OCI-M1 (cell line): ENCODE data around the gene HDAC4.

Source experiments
- DNase-seq: peaks from one replicate; lab custom pipeline; 2025; lab: John Stamatoyannopoulos, UW

The HDAC4 gene

DNA sequence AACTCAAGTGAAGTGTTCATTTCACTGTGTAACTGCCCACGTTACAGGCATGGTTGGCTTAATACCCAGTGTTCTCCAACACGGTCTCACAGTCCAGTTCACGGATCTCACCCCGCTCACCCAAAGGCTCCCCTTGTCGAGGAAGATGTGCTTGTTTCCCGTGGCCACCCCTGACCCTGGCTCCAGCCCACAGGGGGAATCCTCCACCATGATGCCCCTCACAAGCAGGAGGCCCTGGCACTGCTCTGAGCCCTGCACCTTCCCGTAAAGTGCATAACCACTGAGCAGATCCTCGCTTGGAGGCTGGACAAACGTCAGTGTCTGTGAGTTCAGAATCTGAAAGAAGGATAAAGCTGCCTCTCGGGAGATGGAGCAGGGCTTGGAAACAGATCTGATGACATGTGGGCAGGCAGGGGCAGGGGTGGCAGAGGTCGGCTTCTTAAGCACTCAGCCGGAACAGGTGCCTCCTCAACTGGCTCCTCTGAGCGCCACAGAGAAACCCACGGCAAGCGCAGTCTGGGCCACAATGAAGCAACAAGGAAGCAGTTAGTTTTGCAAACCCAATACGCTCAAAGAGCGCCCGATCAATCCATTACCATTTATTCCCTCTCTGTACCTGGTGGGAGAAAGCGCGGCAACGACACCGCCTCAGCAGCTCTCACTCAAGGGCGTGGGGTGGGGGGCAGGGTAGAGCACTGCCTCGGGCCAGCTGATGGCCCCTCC is 17.6 kb downstream of the HDAC4 start:
- DNase-seq: no peak

DNA sequence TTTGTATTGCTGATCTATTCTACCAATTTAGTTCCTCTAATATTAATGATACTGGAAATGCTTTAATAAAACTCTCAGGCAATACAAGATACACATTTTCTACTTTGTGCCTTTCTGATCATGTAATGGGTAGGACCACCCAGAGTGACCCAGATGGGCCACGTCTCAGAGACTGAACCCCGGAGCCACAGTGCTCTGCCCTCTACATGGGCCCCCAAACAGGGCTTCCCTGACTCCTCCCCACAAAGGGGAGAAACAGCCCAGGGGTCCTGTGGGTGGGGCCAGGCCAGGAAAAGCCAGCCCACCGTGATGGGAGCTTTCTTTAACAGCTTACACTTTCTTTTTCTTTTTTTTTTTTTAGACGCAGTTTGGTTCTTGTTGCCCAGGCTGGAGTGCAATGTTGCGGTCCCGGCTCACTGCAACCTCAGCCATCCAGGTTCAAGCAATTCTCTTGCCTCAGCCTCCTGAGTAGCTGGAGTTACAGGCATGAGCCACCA is 18.4 kb downstream of the HDAC4 start:
- no peak for DNase-seq

DNA sequence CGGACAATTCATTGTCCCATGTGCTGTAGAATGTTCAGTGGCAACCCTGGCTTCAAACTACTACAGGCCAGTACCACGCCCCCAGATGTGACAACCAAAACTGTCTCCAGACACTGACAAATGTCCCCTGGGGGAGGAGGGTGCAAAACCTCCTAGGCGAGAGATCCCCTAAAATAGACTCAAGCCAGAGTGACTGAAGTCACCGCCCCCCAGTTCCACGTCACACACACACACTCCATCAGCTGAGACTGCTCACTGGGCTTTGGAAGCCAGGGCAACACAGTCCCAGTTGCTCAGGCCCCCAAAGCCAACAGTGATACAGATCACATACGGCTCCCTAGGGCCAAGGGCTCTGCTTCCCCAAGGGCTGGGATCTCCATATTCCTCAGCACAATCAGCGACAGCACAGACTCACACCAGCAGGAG is 19.1 kb downstream of the HDAC4 start:
- DNase-seq: no peak

DNA sequence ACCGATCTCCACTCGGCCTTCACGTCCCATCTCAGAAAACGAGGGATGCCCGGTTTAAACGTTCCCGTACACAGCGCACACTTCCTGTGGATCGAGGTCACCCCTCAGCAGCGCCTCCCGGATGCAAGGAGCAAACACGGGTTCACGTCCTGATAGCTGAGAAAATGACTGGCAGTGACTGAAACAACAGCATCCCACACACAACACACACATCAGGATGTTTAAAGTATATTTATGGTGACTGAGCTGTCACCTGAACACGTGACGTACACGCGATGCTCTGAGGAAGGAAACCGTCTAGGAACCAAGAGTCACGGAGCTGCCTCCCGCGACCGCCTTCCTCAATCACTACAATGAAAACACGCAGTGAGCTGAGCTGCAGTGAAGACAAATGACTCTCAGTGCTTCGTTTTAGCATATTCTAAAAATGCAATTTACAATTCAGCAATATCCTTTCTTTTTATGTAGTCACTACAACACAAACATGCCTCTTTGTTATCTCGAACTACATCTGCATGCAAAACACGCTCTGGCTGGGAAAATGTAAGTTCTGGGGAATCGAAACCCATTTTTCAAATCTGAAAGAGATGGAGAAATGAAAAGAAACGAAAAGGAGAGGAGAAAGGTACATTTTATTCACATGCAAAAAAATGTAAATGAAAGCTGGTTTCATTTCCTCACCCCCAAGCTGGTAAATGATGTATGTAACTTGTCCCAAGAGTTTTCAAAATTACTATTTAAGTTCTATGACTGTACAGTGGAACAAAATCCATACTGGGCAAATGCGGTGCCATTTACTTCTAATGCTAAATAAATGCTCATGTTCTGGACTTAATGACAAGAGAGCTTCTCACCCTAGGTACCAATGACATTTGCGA is 19.8 kb downstream of the HDAC4 start:
- no peak for DNase-seq

DNA sequence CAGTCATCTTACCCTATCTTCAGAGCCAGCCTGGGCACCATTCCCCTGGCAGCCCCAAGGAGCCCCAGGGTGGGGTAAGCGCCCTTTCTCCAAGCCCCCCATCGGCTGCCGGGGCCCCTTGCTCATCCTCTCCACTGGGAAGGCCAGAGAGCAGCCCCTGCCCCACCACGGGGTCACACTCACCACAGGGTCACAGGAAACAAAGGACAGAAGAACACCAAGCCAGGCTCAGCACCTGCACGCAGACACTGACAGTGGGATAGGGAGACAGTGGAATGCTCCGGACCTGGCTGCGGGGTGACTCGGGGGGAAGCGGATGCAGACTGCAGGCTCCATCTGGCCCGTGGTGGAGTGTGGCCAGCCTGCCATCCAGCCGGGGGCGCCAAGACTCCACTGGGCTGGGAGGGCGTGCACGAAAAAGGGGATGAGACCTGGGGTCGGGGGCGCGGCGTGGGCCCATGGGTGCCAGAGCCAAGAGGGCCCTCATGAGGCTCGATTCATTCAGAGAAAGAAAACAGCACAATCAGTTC is 21.1 kb downstream of the HDAC4 start:
- no peak for DNase-seq

DNA sequence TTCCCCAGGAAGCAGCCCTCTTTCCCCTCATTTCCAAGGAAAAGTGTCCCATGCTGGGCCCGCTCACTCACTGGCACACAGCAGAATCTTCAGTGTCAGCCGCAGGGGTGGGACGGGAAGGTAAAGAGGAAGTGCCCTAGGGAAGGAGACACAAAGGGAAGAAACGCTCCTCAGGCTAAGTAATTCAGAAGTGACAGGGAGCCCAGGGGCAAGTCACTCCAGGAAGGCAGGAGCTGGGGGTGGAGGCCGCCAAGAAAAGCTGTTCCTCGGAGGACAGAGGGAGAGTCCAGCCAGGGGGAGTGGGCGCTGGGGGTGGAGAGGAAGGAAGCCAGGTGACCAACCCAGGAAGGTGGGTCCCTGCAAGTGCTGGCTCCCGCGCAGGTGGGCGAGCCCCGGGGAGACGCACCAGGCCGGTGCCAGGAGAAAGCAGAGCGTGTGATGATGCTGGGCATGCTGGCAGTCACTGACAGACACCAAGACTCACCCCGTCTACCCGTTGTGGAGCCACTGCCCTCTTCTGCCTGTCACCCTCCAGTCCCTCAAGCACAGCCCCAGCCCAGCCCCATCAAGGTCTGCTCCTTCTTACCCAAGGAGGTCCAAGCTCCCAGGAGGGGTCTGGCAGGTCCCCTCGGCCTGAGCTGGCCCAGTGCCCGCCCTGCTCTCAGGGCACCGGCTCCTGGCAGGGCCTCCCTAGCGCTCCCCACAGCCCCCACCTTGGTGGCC is 21.7 kb downstream of the HDAC4 start:
- no peak for DNase-seq

DNA sequence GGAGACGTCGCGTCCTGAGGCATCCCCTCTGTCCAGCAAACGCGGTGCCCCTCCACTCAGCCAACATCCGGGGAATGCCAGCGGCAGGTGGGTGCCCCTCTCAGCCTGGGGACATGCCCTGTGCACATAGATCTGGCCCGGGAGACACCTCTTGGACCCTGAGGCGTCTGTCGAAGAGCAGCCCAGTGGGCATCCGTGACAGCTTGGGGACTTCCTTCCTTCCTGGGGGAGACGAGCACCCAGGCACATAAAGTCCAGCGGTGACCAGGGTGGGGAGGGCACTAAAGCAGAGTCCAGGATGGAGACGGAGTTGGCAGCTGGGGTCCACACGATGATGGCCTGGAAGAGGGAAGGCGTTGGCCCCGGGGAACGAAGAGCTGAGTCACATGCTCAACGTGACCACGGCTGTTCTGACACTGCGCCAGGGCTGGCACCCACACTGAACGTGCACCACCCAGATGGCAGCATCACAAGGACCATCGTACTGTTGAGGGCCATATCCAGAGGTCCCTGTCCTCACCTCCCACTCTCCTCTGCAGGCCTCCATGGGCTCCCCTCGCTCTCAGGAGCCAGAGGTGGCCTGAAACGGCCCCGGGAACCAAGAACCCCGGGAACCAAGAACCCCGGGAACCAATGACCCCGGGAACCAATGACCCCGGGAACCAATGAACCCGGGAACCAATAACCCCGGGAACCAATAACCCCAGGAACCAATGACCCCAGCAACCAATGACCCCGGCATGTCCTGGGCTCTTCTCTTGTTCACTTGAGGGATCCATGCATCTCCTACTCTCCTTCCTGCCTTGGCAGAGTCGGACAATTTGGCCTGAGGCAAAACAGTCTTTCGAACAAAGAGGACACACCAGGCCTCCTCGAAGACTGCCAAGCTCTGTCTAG is 22.6 kb downstream of the HDAC4 start:
- DNase-seq: no peak

DNA sequence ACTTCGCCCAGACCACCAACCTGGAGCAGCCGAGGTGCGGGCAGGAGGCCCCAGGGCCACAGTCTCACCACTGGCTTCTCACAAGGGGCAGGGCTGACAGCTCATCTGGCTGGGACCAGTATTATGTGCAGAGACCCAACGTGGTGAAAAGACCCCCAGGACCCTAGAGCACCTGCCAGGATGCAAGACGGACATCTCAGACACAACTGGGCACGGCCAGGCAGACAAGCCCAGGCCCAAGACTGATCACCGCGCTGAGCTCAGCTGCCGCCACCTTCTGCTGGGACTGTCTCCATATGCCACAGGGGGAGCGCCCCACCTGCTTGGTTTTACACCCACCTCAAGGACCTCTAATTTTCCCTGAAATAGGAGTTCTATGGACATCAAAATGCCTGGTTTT is 23.2 kb downstream of the HDAC4 start:
- DNase-seq: no peak

DNA sequence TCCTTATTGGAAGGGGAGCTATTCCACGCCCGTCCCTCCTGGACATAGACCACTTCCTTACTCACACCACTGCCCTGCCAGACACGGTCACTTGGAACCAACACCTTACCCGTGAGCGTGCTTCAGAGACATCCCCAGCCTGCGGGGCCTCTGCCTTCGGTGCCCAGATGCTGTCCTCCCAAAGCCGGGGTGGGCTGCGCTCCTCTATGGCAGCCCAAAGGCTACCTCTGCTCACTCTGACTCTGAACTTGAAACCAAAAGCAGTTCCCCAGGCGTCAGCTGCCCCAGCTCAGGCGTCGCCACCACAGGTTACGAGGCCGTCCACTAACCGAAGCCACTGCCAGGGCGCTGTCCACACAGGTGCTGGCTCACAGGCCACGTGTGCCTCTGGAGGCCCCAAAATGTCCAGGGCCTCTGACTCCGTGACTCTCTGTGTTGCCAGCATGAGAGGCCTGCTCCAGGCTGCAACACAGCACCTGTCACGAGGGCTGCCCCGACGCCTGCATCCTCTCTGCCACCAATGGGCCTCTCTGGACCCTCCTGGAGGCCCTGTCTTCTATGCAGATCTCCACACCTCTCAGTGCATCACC is 23.8 kb downstream of the HDAC4 start:
- no peak for DNase-seq

DNA sequence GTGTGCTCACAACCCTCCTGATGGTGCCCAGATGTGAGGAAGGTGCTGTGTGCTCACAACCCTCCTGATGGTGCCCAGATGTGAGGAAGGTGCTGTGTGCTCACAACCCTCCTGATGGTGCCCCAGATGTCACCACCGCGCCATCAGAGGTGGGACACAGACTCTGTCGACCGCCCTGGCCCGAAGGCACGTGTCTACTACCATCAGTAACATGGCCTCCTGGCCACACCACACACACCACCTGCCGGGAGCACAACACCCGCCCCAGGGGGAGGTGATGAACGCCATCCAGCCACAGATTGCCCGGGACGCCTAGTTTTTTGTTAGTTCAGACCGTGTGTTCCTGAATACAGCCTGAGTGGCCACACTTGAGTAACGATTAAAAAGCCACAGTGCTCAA is 24.5 kb downstream of the HDAC4 start:
- no peak for DNase-seq

DNA sequence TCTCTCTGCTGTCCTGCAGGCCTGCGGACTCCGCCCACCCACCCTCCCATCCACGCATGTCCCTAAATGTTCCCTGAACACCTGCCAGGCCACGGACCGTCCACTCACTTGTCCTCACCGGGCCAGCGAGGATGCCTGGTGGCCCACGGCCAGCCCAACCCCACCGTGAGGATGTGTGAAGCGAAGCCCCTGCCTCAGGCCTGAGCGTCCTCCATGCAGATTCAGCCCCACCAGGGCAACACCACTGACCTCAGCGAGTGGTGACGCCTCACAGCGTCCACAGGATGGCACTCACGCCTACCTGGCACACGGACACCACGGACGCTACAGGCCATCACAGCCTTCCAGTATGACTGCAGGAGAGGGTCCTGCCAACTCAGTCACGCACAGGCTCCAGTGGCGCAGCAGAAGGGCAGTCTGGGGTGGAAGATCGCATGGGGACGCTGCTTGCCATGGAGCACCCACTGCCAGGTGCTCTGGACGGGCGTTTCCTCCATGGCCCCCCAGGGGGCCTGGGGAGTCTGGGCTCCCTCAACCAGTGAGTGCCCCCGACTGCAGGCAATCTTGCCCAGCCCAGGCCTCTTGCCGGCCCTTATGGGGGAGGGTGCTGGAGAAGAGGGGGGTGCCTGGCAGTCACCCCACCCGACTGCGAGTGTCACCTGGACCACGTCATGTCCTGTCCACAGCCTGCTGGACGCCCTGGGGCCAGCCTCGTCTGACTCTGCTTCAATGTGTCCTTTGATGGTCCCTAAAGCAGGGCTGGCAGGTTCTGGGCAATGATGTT is 25.4 kb downstream of the HDAC4 start:
- DNase-seq: no peak

DNA sequence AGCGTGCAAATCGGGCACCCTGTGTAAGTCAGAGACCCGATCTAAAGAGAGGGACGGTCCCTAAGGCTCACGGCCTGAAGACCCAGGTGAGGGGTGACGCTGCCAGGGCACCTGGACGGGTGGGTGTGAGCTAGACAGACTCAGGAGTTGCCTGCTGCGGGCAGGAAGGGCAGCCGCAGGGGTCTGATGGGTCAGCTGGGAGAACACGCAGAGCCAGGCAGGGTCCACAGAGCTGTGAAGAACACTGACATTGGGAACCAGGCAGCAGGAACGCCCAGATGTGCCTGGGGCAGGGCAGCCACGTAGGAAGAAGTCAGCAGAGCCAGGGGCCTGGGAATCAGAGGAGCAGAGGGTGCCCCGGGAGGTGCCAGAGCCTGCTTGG is 25.9 kb downstream of the HDAC4 start:
- DNase-seq: no peak

DNA sequence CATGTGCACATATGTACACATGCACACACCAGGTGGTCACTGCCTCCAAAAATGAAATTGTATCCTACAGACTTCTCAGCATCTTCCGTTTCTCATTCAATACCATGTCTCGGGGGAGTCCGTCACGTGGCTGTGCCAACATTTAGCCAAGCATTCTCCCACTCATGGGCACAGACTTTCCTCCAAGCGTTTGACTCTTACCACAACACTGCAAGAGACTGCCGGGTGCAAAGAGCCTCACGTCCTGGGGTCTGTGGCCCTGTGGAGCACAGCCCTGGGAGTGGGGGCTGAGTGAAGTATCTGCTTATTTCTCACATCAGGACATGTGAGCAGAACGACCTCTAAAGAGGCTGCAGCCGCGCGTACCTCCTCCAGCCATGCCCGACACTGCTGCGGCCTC is 28.0 kb downstream of the HDAC4 start:
- no peak for DNase-seq

DNA sequence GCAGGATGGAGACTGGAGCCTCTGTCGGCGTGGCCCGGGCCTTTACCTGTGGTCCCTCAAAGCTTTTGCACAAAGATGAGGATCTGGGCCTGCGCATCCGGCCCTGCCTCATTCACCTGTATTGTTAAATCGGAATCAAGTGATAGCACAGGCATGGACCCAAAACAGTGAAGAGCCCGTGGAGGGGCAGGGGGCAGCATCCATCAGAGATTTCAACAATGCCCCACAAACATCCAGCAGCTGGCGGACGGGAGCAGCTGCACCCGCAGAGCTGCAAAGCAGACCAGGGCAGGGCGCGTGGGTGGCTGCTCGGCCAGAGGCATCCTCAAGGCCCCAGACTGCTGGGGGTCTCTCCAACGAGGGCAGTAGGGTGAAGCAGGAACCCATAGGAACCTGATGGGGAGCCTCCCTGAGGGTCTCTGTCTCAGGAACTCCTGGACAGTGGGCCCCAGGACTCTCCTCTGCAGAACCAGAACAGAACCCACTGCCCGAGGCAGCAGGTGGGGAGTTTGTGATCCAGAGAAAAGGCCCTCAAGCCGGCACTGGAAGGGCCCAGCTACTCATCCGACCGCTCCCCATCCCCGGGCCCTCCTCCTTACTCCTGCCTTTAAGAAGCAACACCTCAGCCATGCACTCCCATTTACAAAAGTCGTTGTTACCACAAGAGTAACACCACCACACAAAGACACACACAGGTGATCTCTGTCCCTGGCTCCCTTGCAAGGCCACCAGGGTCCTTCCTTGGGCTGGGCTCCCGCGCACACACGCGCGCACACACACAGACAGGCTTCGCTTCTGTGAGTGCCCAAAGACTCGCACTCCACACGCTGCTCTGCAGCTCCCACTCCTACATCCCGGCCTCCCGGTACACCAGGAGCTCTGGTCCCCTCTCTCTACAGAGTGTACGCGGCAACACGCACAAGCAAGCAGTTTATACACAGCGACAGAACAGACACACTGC is 28.8 kb downstream of the HDAC4 start:
- DNase-seq: no peak

DNA sequence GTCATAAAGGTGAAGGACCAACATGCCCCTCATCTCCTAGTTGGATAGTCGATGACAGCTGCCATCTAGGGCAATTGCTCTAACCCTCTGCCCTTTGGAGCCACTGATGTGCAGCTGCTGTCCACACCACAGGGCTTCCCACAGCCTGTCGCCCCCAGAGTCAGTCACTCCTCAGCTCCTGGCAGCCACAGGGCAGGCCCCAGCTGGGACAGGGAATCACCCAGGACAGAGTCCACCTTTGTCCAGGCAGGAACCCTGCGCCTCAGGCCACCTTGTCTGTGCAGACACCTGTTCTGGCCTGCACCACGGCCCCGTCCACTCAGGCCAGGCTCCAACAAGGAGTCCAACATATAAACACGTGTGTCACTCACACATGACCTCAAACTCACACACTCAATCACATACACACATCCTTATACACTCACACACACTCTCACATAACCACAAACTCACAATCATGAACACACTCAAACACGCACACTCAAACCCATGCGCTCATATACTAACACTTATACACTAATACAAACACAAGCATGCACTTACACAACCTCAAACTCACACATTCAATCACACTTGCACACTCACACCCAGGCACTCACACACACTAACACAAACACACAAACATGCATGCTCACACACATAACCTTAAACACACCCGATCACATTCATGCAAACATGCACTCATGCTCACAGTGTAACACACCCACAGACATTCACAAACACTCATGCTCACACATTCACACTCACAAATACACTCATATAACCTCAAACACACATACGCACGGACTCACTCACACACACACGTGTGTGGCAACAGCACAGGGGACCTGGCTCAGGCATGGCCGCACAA is 29.7 kb downstream of the HDAC4 start:
- DNase-seq: no peak

DNA sequence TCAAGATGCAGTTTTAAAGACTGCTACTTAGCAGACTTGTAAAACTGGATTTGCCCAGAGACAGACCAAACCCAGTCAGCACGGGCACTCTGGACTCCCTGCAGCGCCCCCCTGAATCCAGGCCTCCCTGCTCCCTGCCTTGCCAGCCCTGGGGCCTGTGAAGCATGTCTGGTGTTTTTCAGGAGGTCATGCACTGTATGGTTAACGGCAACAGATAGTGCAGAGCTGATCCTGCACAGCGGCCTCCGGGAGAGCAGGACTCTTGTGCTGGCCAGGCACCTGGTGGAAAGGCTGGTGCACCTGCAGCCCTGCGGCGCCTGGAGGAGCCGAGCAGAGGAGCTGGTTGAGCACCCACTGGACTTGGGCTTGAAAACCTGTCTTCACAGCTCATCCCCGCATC is 30.4 kb downstream of the HDAC4 start:
- no peak for DNase-seq

DNA sequence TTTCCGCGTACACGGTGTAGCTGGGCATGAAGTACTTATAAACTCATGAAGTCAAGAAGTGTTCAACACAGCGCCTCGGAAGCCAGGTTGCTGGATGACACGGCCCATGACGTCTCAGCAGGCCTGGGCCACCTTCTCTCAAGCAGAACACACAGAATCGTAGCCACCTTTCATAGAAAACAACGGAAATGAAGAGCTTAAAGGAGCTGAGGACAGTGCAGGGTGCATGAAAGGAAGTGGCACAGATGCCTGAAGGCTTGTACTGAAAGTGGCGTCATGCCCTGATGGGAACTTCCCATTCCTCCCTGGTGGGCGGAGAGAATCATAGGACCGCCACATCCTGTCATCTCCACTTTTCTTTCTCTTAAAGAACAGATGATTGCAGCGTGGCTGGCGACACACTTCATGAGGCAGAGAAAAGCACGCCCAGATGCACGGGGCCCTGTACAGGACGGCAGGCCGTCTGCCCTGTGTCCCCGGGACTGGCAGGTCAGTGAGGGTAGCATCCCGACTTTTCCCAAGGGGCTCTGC is 31.1 kb downstream of the HDAC4 start:
- DNase-seq: no peak
